NCI-H345 treated with DMSO at 0.1 percent for 48 hours (cell line): ENCODE results near the gene LRMDA.
A peak's percentile ranks its signal among the peaks of the same experiment; 100 is the strongest.

Experiments used
- DNase-seq: peaks from one replicate; lab custom pipeline; 2025; ENCODE audit not compliant: unreplicated experiment; lab: John Stamatoyannopoulos, UW

LRMDA gene

GRCh38 chr10:75967491-75967890 lies 536.1 kb downstream of the LRMDA start:
- no peak for DNase-seq

- DNase-seq: no peak
These were observed 537.6 kb downstream of the LRMDA start for GRCh38 chr10:75969031-75969430.

GRCh38 chr10:75971402-75972211 lies 540.2 kb downstream of the LRMDA start:
- DNase-seq: no peak

- peak; percentile 7 for DNase-seq
These were observed 541.3 kb downstream of the LRMDA start for GRCh38 chr10:75972491-75973276.

- no peak for DNase-seq
These were observed 542.7 kb downstream of the LRMDA start for GRCh38 chr10:75974080-75974479.

- no peak for DNase-seq
These were observed 545.3 kb downstream of the LRMDA start for GRCh38 chr10:75976681-75977080.

- no peak for DNase-seq
These were observed 545.7 kb downstream of the LRMDA start for GRCh38 chr10:75977139-75977538.

GRCh38 chr10:75978213-75978612 lies 546.8 kb downstream of the LRMDA start:
- DNase-seq: no peak

- DNase-seq: no peak
These were observed 549.1 kb downstream of the LRMDA start for GRCh38 chr10:75980419-75981002.

- DNase-seq: no peak
These were observed 551.4 kb downstream of the LRMDA start for GRCh38 chr10:75982611-75983369.

GRCh38 chr10:75984067-75984466 lies 552.6 kb downstream of the LRMDA start:
- no peak for DNase-seq

GRCh38 chr10:75987616-75988015 lies 556.2 kb downstream of the LRMDA start:
- no peak for DNase-seq

GRCh38 chr10:75994357-75995040 lies 563.1 kb downstream of the LRMDA start:
- DNase-seq: no peak

GRCh38 chr10:75995041-75995430 lies 563.6 kb downstream of the LRMDA start:
- no peak for DNase-seq

GRCh38 chr10:75995720-75996119 lies 564.3 kb downstream of the LRMDA start:
- DNase-seq: no peak

GRCh38 chr10:75999001-75999400 lies 567.6 kb downstream of the LRMDA start:
- no peak for DNase-seq

GRCh38 chr10:75999515-76000209 lies 568.2 kb downstream of the LRMDA start:
- no peak for DNase-seq

GRCh38 chr10:76000550-76000949 lies 569.1 kb downstream of the LRMDA start:
- no peak for DNase-seq

- DNase-seq: no peak
These were observed 569.6 kb downstream of the LRMDA start for GRCh38 chr10:76001019-76001418.

GRCh38 chr10:76001461-76001860 lies 570.0 kb downstream of the LRMDA start:
- DNase-seq: no peak
